Calu3 (cell line): ENCODE measurements around the gene IRX4. TPM values are rescaled to one million over a fixed set of nuclear protein-coding genes. Genes with fewer than 3 reads are reported as not detected.

Source experiments
- BruUV-seq: library from RNA; stranded (reverse); fragments of 400-500 nt; replicated peaks from 2 replicates; lab custom pipeline; 2021; lab: Mats Ljungman, UMichigan
- CTCF ChIA-PET: fragments of 300-600 bp; sonication (Branson Sonifier 250); formaldehyde crosslinking; loops from one replicate; lab custom pipeline; 2022; ENCODE audit warnings: antibody characterized with exemption; lab: Charles Lee
- DNase-seq: peaks from one replicate; pipeline ENCODE4 v3.0.0; 2022
- H3K27ac Mint-ChIP-seq: one replicate; pipeline ENCODE4 v1.8.0; 2022; ENCODE audit warnings: mixed read lengths; ENCODE audit not compliant: unreplicated experiment
- H3K27me3 Mint-ChIP-seq: one replicate; pipeline ENCODE4 v1.8.0; 2022; ENCODE audit warnings: mixed read lengths; ENCODE audit not compliant: unreplicated experiment
- H3K36me3 Mint-ChIP-seq: one replicate; pipeline ENCODE4 v1.8.0; 2022; ENCODE audit warnings: mild to moderate bottlenecking, moderate library complexity, mixed read lengths; ENCODE audit not compliant: insufficient read depth, unreplicated experiment
- H3K4me1 Mint-ChIP-seq: one replicate; pipeline ENCODE4 v1.8.0; 2022; ENCODE audit warnings: mild to moderate bottlenecking, low read depth, mixed read lengths; ENCODE audit not compliant: unreplicated experiment
- H3K4me3 Mint-ChIP-seq: one replicate; pipeline ENCODE4 v1.8.0; 2022; ENCODE audit warnings: mild to moderate bottlenecking, low read depth, moderate library complexity, mixed read lengths; ENCODE audit not compliant: unreplicated experiment
- H3K9me3 Mint-ChIP-seq: one replicate; pipeline ENCODE4 v1.8.0; 2022; ENCODE audit warnings: low read depth, mixed read lengths; ENCODE audit not compliant: unreplicated experiment
- CTCF ChIP-seq: fragments of 200-600 bp; IDR thresholded peaks from one replicate; pipeline ENCODE4 v1.8.0; 2022; ENCODE audit warnings: antibody characterized with exemption; ENCODE audit not compliant: unreplicated experiment
- intact Hi-C: fragments of 100-400 bp; cut with micrococcal nuclease; formaldehyde crosslinking; loops from one replicate; pipeline ENCODE4 v1.10.0; 2022; ENCODE audit not compliant: unreplicated experiment
- total RNA-seq: library from RNA; stranded (reverse); gene quantifications from 2 replicates; pipeline ENCODE4 v1.2.3, GENCODE V29; 2022

Gene IRX4
- total RNA-seq, 1 experiment from 2014 or later: not detected

GRCh38 chr5:1923766-1924165 is 41.0 kb upstream of the IRX4 start:
- H3K27me3 Mint-ChIP-seq: peaks cover 17% of the 10 kb centered on the region
- no peak overlapping the region for H3K4me3 Mint-ChIP-seq

GRCh38 chr5:1923341-1923740 is 40.6 kb upstream of the IRX4 start:
- CTCF ChIA-PET: no interaction called here
- no TSS peak for BruUV-seq
- H3K27ac Mint-ChIP-seq: no peak overlapping the region
- no peak for TF ChIP-seq CTCF
- H3K36me3 Mint-ChIP-seq: no peaks in the 10 kb centered on the region
- intact Hi-C loops: no loop called here
- H3K27me3 Mint-ChIP-seq: peaks cover 21% of the 10 kb centered on the region
- H3K4me1 Mint-ChIP-seq: no peaks in the 10 kb centered on the region
- H3K9me3 Mint-ChIP-seq: no peaks in the 10 kb centered on the region
- no peak overlapping the region for H3K4me3 Mint-ChIP-seq
- DNase-seq: no peak

More at GRCh38 chr5:1923766-1924165, 41.0 kb upstream of the IRX4 start:
- Mint-ChIP-seq H3K27ac (no peak overlapping the region), H3K36me3 (no peaks in the 10 kb centered on the region), H3K4me1 (no peaks in the 10 kb centered on the region), H3K9me3 (no peaks in the 10 kb centered on the region)
- no peak for TF ChIP-seq CTCF
- DNase-seq: no peak
- no TSS peak for BruUV-seq
- intact Hi-C loops: no loop called here
- CTCF ChIA-PET: no interaction called here

DNA sequence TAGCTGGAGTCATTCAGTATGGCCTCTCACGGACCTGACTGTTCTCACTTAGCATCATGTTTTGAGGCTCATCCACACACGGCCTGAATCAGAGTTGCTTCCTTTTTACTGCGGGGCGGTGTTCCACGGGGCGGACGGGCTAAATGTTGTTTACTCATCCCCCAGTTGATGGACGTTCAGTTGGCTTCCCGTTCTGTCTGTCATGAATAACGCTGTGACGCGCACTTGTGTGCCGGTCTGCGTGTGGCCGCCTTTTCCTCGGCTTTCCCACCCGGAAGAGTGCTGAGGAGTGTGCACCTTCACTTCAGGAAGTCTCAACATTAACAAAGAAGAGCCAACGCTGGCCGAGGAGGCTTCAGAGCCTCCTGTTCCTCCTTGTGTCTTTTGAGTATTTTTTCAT is 39.0 kb upstream of the IRX4 start:
- no peaks in the 10 kb centered on the region for H3K9me3 Mint-ChIP-seq
- H3K27me3 Mint-ChIP-seq: peaks cover 21% of the 10 kb centered on the region
- no peaks in the 10 kb centered on the region for H3K4me1 Mint-ChIP-seq
- intact Hi-C loops: no loop called here
- no peak for TF ChIP-seq CTCF
- no peak overlapping the region for H3K27ac Mint-ChIP-seq
- BruUV-seq: no TSS peak
- no peak for DNase-seq
- CTCF ChIA-PET: no interaction called here
- no peaks in the 10 kb centered on the region for H3K36me3 Mint-ChIP-seq
- H3K4me3 Mint-ChIP-seq: no peak overlapping the region

DNA sequence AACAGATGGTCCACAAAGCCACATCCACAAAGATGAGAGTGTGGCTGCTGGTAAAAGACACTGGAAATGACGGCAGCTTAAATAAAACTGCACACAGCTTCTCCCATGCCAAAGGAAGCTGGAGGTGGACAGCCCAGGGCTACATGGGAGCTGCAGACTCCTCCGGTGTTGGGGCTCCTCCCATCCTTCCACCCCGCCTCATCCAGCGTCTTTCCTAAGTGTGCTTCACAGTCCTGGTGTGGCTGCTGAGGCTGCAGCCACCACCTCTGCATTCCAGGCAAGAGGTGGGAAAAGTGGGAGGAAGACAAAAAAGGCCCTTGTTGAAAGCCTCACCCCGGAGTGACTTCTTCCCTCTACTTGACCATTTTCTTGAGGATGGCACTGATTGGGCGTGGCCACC is 37.0 kb upstream of the IRX4 start:
- Mint-ChIP-seq H3K27ac (no peak overlapping the region), H3K4me1 (no peaks in the 10 kb centered on the region)
- TF ChIP-seq CTCF: no peak

More for the DNA sequence above, 37.0 kb upstream of the IRX4 start:
- Mint-ChIP-seq H3K4me3 (no peak overlapping the region), H3K9me3 (no peaks in the 10 kb centered on the region), H3K27me3 (peaks cover 21% of the 10 kb centered on the region), H3K36me3 (no peaks in the 10 kb centered on the region)
- BruUV-seq: no TSS peak
- CTCF ChIA-PET: no interaction called here
- DNase-seq: no peak
- intact Hi-C loops: no loop called here
